SK-N-SH (cell line): ENCODE data around the gene BCAP31. TPM values are rescaled to one million over a fixed set of nuclear protein-coding genes. Genes with fewer than 3 reads are reported as not detected.

Experiments used
- CTCF ChIA-PET: fragments of 300-600, 350-600 bp; formaldehyde crosslinking; extraction: SDS; loops from one replicate; lab custom pipeline; 2021; lab: Yijun Ruan, JAX
- POLR2A ChIA-PET: fragments of 350-600 bp; sonication (Branson Sonifier 250); formaldehyde crosslinking; extraction: SDS; loops from one replicate; lab custom pipeline; 2020; ENCODE audit warnings: antibody characterized with exemption, inconsistent platforms; lab: Yijun Ruan, JAX
- DNase-seq: peaks from one replicate; pipeline ENCODE4 v3.0.0; 2012
- H2AFZ ChIP-seq: fragments of 200-600 bp; sonication (generic); 2 replicates; pipeline ENCODE4 v1.8.1; 2016; ENCODE audit warnings: antibody characterized with exemption, mild to moderate bottlenecking, low read depth
- H3F3A ChIP-seq: fragments of 200-600 bp; sonication (generic); replicated peaks from 2 replicates; pipeline ENCODE3; 2016; ENCODE audit warnings: antibody characterized with exemption, mild to moderate bottlenecking; ENCODE audit not compliant: insufficient read depth
- H3K27ac ChIP-seq, 2 experiments: fragments of 200-500 bp in 1 of 2; fragments of 200-600 bp in 1 of 2; sonication (Bioruptor generic) in 1 of 2; sonication (generic), shearing (Covaris generic) in 1 of 2; 2 replicates each; pipeline versions ENCODE4 v1.5.1 to v1.6.1; 2014 to 2016; ENCODE audit warnings: low read depth in 2 of 2, inconsistent platforms in 1 of 2, low read length in 1 of 2, mild to moderate bottlenecking in 1 of 2, mixed read lengths in 1 of 2
- H3K27me3 ChIP-seq: fragments of 200-600 bp; sonication (generic), shearing (Covaris generic); 2 replicates; pipeline ENCODE4 v1.6.1; 2016; ENCODE audit warnings: mixed run types; ENCODE audit not compliant: insufficient read depth
- H3K36me3 ChIP-seq, 2 experiments: fragments of 200-500 bp in 1 of 2; fragments of 200-600 bp in 1 of 2; sonication (Bioruptor generic) in 1 of 2; sonication (generic) in 1 of 2; replicated peaks in 1 of 2; 2 replicates each; pipeline versions ENCODE3 to v1.5.1; 2014 to 2016; ENCODE audit warnings: low read length in 1 of 2, mild to moderate bottlenecking in 1 of 2; ENCODE audit not compliant: insufficient read depth in 2 of 2, control insufficient read depth in 1 of 2
- H3K4me1 ChIP-seq, 2 experiments: fragments of 200-500 bp in 1 of 2; fragments of 200-600 bp in 1 of 2; sonication (Bioruptor generic) in 1 of 2; sonication (generic), shearing (Covaris generic) in 1 of 2; 2 replicates each; pipeline versions ENCODE4 v1.5.1 to v1.6.1; 2014 to 2016; ENCODE audit warnings: low read depth in 1 of 2, low read length in 1 of 2, mixed run types in 1 of 2; ENCODE audit not compliant: insufficient read depth in 2 of 2, control insufficient read depth in 1 of 2
- H3K4me2 ChIP-seq: fragments of 200-600 bp; sonication (generic), shearing (Covaris generic); 2 replicates; pipeline ENCODE4 v1.6.1; 2017; ENCODE audit warnings: mixed run types
- H3K4me3 ChIP-seq, 2 experiments: fragments of 200-500 bp in 1 of 2; fragments of 200-600 bp in 1 of 2; sonication (Bioruptor generic) in 1 of 2; sonication (generic), shearing (Covaris generic) in 1 of 2; 2 replicates each; pipeline versions ENCODE4 v1.5.1 to v1.8.1; 2014 to 2016; ENCODE audit warnings: low read depth in 2 of 2, inconsistent platforms in 1 of 2, low read length in 1 of 2, mild to moderate bottlenecking in 1 of 2, mixed read lengths in 1 of 2, moderate library complexity in 1 of 2
- H3K79me2 ChIP-seq: fragments of 200-600 bp; sonication (generic); 2 replicates; pipeline ENCODE4 v1.8.1; 2017; ENCODE audit warnings: mild to moderate bottlenecking; ENCODE audit not compliant: insufficient read depth
- H3K9ac ChIP-seq: fragments of 200-600 bp; sonication (generic); 2 replicates; pipeline ENCODE4 v1.6.1; 2017; ENCODE audit warnings: mixed run types
- H3K9me2 ChIP-seq: fragments of 200-600 bp; sonication (generic); 2 replicates; pipeline ENCODE4 v1.6.1; 2017; ENCODE audit warnings: mixed run types
- H3K9me3 ChIP-seq: fragments of 200-600 bp; sonication (generic); 2 replicates; pipeline ENCODE4 v1.6.1; 2017; ENCODE audit warnings: mixed run types, mild to moderate bottlenecking, moderate library complexity
- H4K20me1 ChIP-seq: fragments of 200-600 bp; sonication (generic); 2 replicates; pipeline ENCODE4 v1.6.1; 2017; ENCODE audit warnings: mild to moderate bottlenecking, mixed run types; ENCODE audit not compliant: insufficient read depth
- ELF1 ChIP-seq: IDR thresholded peaks from 2 replicates; pipeline ENCODE4 v1.4.0; 2012
- EZH2phosphoT487 ChIP-seq: fragments of 200-600 bp; sonication (generic); IDR thresholded peaks from 2 replicates; pipeline ENCODE4 v1.6.1; 2017; ENCODE audit warnings: low read depth, mixed run types, mild to moderate bottlenecking, antibody characterized with exemption, moderate library complexity, borderline replicate concordance
- GATA2 ChIP-seq: sonication (generic); formaldehyde crosslinking; IDR thresholded peaks from 2 replicates; pipeline ENCODE4 v1.5.0; 2020; ENCODE audit warnings: mild to moderate bottlenecking, missing genetic modification reagents
- JUND ChIP-seq: IDR thresholded peaks from 2 replicates; pipeline ENCODE4 v1.4.0; 2012
- MEF2A ChIP-seq: IDR thresholded peaks from 2 replicates; pipeline ENCODE4 v1.4.0; 2012; ENCODE audit warnings: low read depth, borderline replicate concordance
- MXI1 ChIP-seq: IDR thresholded peaks from 2 replicates; pipeline ENCODE4 v1.6.1; 2012; ENCODE audit warnings: mild to moderate bottlenecking, low read depth, low read length, improper control_type of control experiment
- NFIC ChIP-seq: IDR thresholded peaks from 2 replicates; pipeline ENCODE4 v1.4.0; 2012; ENCODE audit warnings: borderline replicate concordance
- NRF1 ChIP-seq: IDR thresholded peaks from 2 replicates; pipeline ENCODE4 v1.6.1; 2012; ENCODE audit warnings: low read depth, mild to moderate bottlenecking, low read length
- RCOR1 ChIP-seq: fragments of 150-350 bp; IDR thresholded peaks from 2 replicates; pipeline ENCODE4 v1.6.1; 2017; ENCODE audit warnings: antibody characterized with exemption, low read length
- TAF1 ChIP-seq: IDR thresholded peaks from 2 replicates; pipeline ENCODE4 v1.6.1; 2012; ENCODE audit warnings: low read depth, mild to moderate bottlenecking, low read length, moderate library complexity, borderline replicate concordance
- TEAD4 ChIP-seq: IDR thresholded peaks from 2 replicates; pipeline ENCODE4 v1.4.0; 2012; ENCODE audit warnings: mild to moderate bottlenecking, borderline replicate concordance; ENCODE audit not compliant: insufficient read depth
- WGBS: methylation state at CpG from one replicate; pipeline ENCODE4 v1.1.6; 2017; ENCODE audit warnings: low lambda C conversion rate; 5-methylcytosine and 5-hydroxymethylcytosine counted together
- polyA plus RNA-seq, 3 experiments: library from polyadenylated mRNA; depleted of rRNA; stranded (reverse); fragments of >200 nt; gene quantifications; 2 replicates each; pipeline ENCODE4 v1.2.3, GENCODE V29; 2012
- TF ChIP-seq, protein P1 (sequence below): fragments of 150-350 bp; IDR thresholded peaks from 2 replicates; pipeline ENCODE4 v1.6.1; 2016; ENCODE audit warnings: mild to moderate bottlenecking, low read depth, low read length
- TF ChIP-seq, protein P2 (sequence below): IDR thresholded peaks from 2 replicates; pipeline ENCODE4 v1.4.0; 2012; ENCODE audit warnings: low read depth
- TF ChIP-seq, protein P3 (sequence below): fragments of 200-600 bp; sonication (generic); IDR thresholded peaks from 2 replicates; pipeline ENCODE4 v1.6.1; 2017; ENCODE audit warnings: antibody characterized with exemption, mild to moderate bottlenecking, moderate library complexity

Gene BCAP31
- polyA plus RNA-seq, 1 of the 3 experiments (the other 2 are of a cell fraction) = 173 TPM

DNA sequence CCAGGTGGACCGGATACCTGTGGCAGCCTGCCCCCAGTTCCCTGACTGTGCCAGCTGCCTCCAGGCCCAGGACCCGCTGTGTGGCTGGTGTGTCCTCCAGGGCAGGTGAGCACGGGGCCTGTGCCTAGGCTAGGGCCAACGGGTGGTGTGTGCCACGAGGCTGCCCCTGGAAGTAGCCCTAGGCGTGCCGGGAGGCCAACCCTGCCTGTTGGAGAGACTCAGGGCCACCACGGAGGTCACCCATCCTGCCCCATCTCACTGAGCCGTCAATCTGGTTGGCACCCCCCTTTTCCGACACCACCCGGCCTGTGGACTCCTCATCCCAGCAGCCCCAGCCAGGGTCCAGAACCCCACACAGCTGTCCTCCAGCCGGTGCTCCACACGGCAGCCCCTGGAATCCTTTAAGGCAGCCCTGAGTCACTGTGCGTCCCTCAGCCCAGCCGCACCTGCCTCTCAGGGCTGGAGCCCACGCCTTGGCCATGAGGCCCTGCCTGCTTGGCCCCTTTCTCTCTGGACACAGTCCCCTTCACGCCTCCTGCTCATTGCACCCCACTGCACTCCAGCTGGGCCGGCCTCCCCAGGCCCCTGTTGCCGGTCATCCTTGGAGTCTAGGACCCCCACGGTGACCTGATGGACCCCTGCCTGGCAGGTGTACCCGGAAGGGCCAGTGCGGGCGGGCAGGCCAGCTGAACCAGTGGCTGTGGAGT is 45.1 kb upstream of the BCAP31 start:
- peaks cover 0 to 4% of the 10 kb centered on the region in 2 experiments for H3K36me3 ChIP-seq
- ChIA-PET POLR2A (no interaction called here), CTCF (no interaction called here)
- H3K27me3 ChIP-seq = no peaks in the 10 kb centered on the region
- no peak overlapping the region for H3K4me3 ChIP-seq
- no peak overlapping the region for H3K9ac ChIP-seq
- no peak overlapping the region for H2AFZ ChIP-seq
- DNase-seq = peak; percentile 12
- peaks cover 6% of the 10 kb centered on the region; the same call in 1 of the 2 replicates for H3K79me2 ChIP-seq
- 40% methylated on average over 11 of the region's 23 CpGs for WGBS
- H3K9me2 ChIP-seq = no peaks in the 10 kb centered on the region
- peaks cover 2 to 24% of the 10 kb centered on the region in 2 experiments; a peak in 1 of 4 replicates for H3K4me1 ChIP-seq
- H3K4me2 ChIP-seq = no peak overlapping the region
- no peak overlapping the region for H3K27ac ChIP-seq
- 0 out of 2 replicates have a peak, but pooled peaks cover 6% of the 10 kb centered on the region for H4K20me1 ChIP-seq
- H3K9me3 ChIP-seq = no peaks in the 10 kb centered on the region
- no peak for TF ChIP-seq EZH2phosphoT487
- TF ChIP-seq GATA2 (CRISPR knock-in tag) = no peak
- no peak for TF ChIP-seq ELF1
- TF ChIP-seq MEF2A = no peak
- TF ChIP-seq JUND = no peak
- TF ChIP-seq, protein P1, sequence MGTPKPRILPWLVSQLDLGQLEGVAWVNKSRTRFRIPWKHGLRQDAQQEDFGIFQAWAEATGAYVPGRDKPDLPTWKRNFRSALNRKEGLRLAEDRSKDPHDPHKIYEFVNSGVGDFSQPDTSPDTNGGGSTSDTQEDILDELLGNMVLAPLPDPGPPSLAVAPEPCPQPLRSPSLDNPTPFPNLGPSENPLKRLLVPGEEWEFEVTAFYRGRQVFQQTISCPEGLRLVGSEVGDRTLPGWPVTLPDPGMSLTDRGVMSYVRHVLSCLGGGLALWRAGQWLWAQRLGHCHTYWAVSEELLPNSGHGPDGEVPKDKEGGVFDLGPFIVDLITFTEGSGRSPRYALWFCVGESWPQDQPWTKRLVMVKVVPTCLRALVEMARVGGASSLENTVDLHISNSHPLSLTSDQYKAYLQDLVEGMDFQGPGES = no peak
- TF ChIP-seq MXI1 = no peak
- no peak for TF ChIP-seq TEAD4
- TF ChIP-seq NRF1 = no peak
- no peak for TF ChIP-seq RCOR1
- no peak for TF ChIP-seq NFIC
- TF ChIP-seq, protein P2, sequence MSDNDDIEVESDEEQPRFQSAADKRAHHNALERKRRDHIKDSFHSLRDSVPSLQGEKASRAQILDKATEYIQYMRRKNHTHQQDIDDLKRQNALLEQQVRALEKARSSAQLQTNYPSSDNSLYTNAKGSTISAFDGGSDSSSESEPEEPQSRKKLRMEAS = no peak
- TF ChIP-seq TAF1 = no peak
- no peaks in the 10 kb centered on the region for H3F3A ChIP-seq

DNA sequence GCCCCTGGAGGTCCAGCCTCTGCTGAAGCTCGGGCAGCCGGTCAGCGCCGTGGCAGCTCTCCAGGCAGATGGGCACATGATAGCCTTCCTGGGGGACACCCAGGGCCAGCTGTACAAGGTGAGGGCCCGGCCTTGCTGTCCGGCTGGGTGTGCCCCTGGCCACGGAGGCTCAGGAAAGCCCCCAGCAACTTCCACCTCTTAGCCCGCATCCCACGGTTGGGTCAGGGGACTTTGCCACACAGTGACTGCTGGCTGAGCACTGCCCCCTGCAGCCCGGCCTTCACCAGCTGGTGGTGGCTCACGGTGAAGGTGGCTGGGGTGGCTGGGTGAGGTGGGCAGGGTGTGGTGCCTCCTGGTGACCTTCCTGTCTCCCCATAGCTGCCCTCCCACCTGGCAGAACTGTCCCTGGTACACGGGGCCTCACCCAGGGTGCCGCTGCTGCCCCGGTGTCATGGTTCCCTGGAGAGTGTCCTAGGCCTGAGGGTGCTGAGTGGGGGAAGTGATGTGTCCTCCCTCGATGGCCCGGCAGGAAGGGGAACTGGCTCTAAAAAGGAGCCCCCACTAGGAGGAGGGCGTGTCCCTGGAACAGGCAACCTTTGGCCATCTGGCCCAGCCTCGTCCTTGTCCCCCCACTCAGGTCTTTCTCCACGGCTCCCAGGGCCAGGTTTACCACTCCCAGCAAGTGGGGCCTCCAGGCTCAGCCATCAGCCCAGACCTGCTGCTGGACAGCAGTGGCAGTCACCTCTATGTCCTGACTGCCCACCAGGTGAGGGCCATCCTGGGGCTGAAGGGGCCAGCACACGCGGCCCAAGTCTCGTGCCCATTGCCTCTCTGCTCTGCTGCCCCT is 44.3 kb upstream of the BCAP31 start:
- H3K27ac ChIP-seq = no peak overlapping the region
- no peaks in the 10 kb centered on the region for H3F3A ChIP-seq
- H3K36me3 ChIP-seq = peaks cover 0 to 4% of the 10 kb centered on the region in 2 experiments
- peaks cover 6% of the 10 kb centered on the region; the same call in 1 of the 2 replicates for H3K79me2 ChIP-seq
- H3K27me3 ChIP-seq = no peaks in the 10 kb centered on the region
- CTCF ChIA-PET = interaction anchor here (0.7 to 10.2 kb wide), 3 partner anchors 10 to 180 kb away, joined by 4 to 134 read pairs (median 8); partner anchors contain the start of gene RENBP
- 58% methylated on average over 12 of the region's 22 CpGs for WGBS
- no peaks in the 10 kb centered on the region for H3K9me3 ChIP-seq
- no peak overlapping the region for H3K4me3 ChIP-seq
- H4K20me1 ChIP-seq = peaks cover 8% of the 10 kb centered on the region; the same call in 1 of the 2 replicates
- no peak overlapping the region for H3K9ac ChIP-seq
- TF ChIP-seq ELF1 (no peak), JUND (no peak)
- TF ChIP-seq, protein P3, sequence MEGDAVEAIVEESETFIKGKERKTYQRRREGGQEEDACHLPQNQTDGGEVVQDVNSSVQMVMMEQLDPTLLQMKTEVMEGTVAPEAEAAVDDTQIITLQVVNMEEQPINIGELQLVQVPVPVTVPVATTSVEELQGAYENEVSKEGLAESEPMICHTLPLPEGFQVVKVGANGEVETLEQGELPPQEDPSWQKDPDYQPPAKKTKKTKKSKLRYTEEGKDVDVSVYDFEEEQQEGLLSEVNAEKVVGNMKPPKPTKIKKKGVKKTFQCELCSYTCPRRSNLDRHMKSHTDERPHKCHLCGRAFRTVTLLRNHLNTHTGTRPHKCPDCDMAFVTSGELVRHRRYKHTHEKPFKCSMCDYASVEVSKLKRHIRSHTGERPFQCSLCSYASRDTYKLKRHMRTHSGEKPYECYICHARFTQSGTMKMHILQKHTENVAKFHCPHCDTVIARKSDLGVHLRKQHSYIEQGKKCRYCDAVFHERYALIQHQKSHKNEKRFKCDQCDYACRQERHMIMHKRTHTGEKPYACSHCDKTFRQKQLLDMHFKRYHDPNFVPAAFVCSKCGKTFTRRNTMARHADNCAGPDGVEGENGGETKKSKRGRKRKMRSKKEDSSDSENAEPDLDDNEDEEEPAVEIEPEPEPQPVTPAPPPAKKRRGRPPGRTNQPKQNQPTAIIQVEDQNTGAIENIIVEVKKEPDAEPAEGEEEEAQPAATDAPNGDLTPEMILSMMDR = peak; percentile 20; the same call in 1 of the 2 replicates
- TF ChIP-seq, all 33 proteins: peak for 1
- POLR2A ChIA-PET = no interaction called here
- peak; percentile 44 for DNase-seq
- no peaks in the 10 kb centered on the region for H3K9me2 ChIP-seq
- no peak overlapping the region for H3K4me2 ChIP-seq
- H3K4me1 ChIP-seq = peaks cover 2 to 27% of the 10 kb centered on the region in 2 experiments; a peak in 1 of 4 replicates
- H2AFZ ChIP-seq = no peak overlapping the region
